ENCODE measurements around the gene KCNK3. TPM values are rescaled to one million over a fixed set of nuclear protein-coding genes. Genes with fewer than 3 reads are reported as not detected.

KCNK3 gene
- total and polyA plus RNA-seq, 2 of the 13 experiments (the other 11 are each of a cell fraction or from before 2014, with no cell fraction given) = not detected

- TF ChIP-seq PCBP2 (optimal IDR thresholded peaks at IDR 0.05; ENCODE audit: low read depth, low read length, poor library complexity, severe bottlenecking) (no peak), SRY (CRISPR knock-in tag; IDR thresholded peaks at IDR 0.05) (no peak), ETS1 (CRISPR knock-in tag; IDR thresholded peaks at IDR 0.05) (no peak), ZNF143 (CRISPR knock-in tag; IDR thresholded peaks at IDR 0.05) (no peak; the same call in 1 of the 2 replicates), RBFOX2 (IDR thresholded peaks at IDR 0.05; ENCODE audit: low read depth, low read length) (no peak), HNRNPH1 (optimal IDR thresholded peaks at IDR 0.05; ENCODE audit: low read depth, low read length) (no peak), MXI1 (IDR thresholded peaks at IDR 0.05; ENCODE audit: borderline replicate concordance, low read depth, low read length) (peak; percentile 85; the same call in 1 of the 3 replicates), GTF2F1 (IDR thresholded peaks at IDR 0.05; ENCODE audit: low read length) (no peak), ZNF234 (CRISPR knock-in tag; conservative IDR thresholded peaks at IDR 0.05) (no peak), TCF7L2 (IDR thresholded peaks at IDR 0.05; ENCODE audit: low read depth, low read length) (no peak), NR0B2 (CRISPR knock-in tag; IDR thresholded peaks at IDR 0.05) (no peak), HNF4A (CRISPR knock-in tag; IDR thresholded peaks at IDR 0.05) (peak; percentile 64), MAF1 (CRISPR knock-in tag; IDR thresholded peaks at IDR 0.05; ENCODE audit: borderline replicate concordance) (no peak), RNF219 (CRISPR knock-in tag; IDR thresholded peaks at IDR 0.05) (no peak), HINFP (CRISPR knock-in tag; IDR thresholded peaks at IDR 0.05; ENCODE audit: low read depth) (no peak), CREB3 (CRISPR knock-in tag; IDR thresholded peaks at IDR 0.05) (no peak), ZNF543 (CRISPR knock-in tag; IDR thresholded peaks at IDR 0.05) (no peak), DNMT3B (CRISPR knock-in tag; conservative IDR thresholded peaks at IDR 0.05) (no peak; the same call in 1 of the 2 replicates), IKZF4 (CRISPR knock-in tag; IDR thresholded peaks at IDR 0.05; ENCODE audit: borderline replicate concordance, low read depth, not compliant biosample characterization) (no peak), HDAC2 (CRISPR knock-in tag; IDR thresholded peaks at IDR 0.05) (peak; percentile 69; the same call in 1 of the 2 replicates), RELA (CRISPR knock-in tag; IDR thresholded peaks at IDR 0.05) (no peak), TCF7 (IDR thresholded peaks at IDR 0.05; ENCODE audit: low read depth) (no peak), ZBTB38 (CRISPR knock-in tag; IDR thresholded peaks at IDR 0.05) (peak; percentile 82), ZMYM4 (CRISPR knock-in tag; IDR thresholded peaks at IDR 0.05) (peak; percentile 37; the same call in 1 of the 2 replicates)
Observed at GRCh38 chr2:26772064-26773001, 79.8 kb downstream of the KCNK3 start (continued).

Measured in HepG2 (cell line).